Measurements from ENCODE around the gene ZDHHC7.

DNA sequence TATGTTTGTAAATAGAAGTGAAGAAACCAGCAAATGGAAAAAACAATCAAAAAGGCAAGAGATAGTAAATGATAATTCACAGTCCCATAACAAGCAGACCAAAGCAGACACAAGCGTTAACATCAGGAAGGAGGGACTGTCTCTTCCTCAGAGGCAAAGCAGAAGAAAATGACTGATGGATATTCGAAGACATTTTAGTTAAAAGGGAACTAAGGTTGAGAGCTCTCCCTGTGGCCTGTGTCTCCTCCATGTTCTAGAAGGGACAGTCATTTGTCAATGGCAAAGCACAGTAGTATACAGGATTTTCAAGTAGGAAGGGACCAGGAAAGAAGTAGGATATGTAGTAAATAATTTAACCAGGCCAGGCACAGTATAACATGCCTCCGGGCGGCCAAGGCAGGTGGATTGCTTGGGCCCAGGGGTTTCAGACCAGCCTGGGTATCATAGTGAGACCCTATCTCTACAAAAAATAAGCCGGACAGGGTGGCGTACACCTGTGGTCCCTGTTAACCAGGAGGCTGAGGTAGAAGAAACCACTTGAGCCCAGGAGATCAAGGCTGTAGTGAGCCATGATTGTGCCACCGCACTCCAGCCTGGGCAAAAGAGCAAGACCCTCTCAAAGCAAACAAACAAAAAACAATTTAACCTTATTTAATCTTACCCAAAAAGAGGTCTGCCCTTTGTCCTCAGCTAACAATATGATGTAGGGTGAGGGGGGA is 3.7 kb downstream of the ZDHHC7 start:
- TF ChIP-seq, protein P1, sequence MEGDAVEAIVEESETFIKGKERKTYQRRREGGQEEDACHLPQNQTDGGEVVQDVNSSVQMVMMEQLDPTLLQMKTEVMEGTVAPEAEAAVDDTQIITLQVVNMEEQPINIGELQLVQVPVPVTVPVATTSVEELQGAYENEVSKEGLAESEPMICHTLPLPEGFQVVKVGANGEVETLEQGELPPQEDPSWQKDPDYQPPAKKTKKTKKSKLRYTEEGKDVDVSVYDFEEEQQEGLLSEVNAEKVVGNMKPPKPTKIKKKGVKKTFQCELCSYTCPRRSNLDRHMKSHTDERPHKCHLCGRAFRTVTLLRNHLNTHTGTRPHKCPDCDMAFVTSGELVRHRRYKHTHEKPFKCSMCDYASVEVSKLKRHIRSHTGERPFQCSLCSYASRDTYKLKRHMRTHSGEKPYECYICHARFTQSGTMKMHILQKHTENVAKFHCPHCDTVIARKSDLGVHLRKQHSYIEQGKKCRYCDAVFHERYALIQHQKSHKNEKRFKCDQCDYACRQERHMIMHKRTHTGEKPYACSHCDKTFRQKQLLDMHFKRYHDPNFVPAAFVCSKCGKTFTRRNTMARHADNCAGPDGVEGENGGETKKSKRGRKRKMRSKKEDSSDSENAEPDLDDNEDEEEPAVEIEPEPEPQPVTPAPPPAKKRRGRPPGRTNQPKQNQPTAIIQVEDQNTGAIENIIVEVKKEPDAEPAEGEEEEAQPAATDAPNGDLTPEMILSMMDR (IDR thresholded peaks at IDR 0.05): no peak
- TF ChIP-seq POLR2A (IDR thresholded peaks at IDR 0.05): no peak
- TF ChIP-seq POLR2AphosphoS5 (IDR thresholded peaks at IDR 0.05): no peak
